Measurements from ENCODE around the gene TNFRSF13B. TPM values are rescaled to one million over a fixed set of nuclear protein-coding genes. Genes with fewer than 3 reads are reported as not detected.
"Not testable (repeated sequence)": the region's sequence is repeated elsewhere in the genome, so short reads cannot be mapped to it uniquely, and the experiment has no call there.

TNFRSF13B gene
- total RNA-seq, 1 donor from 2014 or later: not detected

DNA sequence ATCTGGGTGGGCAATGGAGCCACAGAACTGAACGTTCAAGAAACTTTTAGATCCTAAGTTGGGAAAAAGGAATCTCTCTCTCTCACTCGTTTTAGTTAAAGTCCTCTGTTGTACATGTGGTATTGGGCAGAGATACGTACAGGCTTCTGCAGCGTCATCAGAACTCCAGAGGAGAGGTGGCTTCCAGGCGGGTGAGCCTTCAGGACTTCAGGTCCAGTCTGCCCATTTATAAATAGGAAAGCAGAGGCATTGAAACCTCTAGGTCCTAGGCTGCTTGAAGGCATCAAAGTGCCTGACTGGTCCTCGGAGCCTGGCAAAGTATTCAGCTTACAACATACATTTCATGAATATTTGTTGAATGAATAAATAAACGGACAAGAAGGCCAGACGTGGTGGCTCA, 8.1 kb upstream of the TNFRSF13B start:
- TF ChIP-seq, protein P1, sequence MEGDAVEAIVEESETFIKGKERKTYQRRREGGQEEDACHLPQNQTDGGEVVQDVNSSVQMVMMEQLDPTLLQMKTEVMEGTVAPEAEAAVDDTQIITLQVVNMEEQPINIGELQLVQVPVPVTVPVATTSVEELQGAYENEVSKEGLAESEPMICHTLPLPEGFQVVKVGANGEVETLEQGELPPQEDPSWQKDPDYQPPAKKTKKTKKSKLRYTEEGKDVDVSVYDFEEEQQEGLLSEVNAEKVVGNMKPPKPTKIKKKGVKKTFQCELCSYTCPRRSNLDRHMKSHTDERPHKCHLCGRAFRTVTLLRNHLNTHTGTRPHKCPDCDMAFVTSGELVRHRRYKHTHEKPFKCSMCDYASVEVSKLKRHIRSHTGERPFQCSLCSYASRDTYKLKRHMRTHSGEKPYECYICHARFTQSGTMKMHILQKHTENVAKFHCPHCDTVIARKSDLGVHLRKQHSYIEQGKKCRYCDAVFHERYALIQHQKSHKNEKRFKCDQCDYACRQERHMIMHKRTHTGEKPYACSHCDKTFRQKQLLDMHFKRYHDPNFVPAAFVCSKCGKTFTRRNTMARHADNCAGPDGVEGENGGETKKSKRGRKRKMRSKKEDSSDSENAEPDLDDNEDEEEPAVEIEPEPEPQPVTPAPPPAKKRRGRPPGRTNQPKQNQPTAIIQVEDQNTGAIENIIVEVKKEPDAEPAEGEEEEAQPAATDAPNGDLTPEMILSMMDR (IDR thresholded peaks at IDR 0.05; ENCODE audit: insufficient read depth, low read length, poor library complexity, severe bottlenecking): no peak

DNA sequence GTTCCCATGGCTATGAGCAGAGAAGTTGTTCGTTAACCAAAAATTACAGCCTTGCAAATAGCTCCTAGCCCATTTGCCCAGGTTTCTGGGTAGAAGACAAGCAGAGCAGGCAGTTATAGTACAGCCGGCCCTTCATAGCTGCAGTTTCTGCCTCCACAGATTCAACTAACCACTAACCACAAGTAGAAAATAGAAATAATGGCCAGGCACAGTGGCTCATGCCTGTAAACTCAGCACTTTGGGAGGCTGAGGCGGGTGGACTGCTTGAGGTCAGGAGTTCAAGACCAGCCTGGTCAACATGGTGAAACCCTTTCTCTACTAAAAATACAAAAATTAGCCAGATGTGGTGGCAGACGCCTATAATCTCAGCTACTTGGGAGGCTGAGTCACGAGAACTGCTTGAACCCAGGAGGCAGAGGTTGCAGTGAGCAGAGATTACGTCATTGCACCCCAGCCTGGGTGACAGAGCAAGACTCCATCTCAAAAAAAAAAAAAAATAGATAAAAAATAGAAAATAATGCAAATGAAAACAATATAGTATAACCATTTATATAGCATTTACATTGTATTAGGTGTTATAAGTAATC, 7.4 kb upstream of the TNFRSF13B start:
- not testable (repeated sequence) for H3K36me3 ChIP-seq (ENCODE audit: control insufficient read depth, insufficient read depth, low read length); DNase-seq (ENCODE audit: low read depth); H3K4me3 ChIP-seq (ENCODE audit: low read depth, low read length); H3K27me3 ChIP-seq (ENCODE audit: control insufficient read depth, insufficient read depth, low read length)

More for the DNA sequence above, 8.1 kb upstream of the TNFRSF13B start:
- Histone ChIP-seq H3K4me3 (ENCODE audit: low read depth, low read length) (no peak overlapping the region), H3K36me3 (ENCODE audit: control insufficient read depth, insufficient read depth, low read length) (no peaks in the 10 kb centered on the region), H3K27me3 (ENCODE audit: control insufficient read depth, insufficient read depth, low read length) (no peaks in the 10 kb centered on the region)
- no peak for DNase-seq (ENCODE audit: low read depth)

DNA sequence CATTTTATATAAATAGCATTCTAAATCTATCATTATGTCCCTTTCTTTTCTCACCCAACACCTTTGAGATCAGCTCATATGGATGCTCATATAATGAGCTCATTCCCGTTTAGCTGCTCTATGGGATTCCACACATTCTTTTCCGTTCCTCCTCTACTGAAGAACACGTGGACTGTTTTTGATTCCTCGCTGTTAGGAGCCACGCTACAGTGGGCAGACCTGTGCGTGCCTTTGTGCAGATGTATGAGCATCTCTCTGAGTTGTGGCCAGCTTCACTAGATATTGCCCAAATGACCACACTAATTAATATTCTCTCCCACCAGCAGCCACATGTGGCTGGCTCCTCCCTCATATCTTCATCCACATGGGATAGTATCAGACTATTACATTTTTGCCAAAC, 6.0 kb upstream of the TNFRSF13B start:
- H3K27me3 ChIP-seq (ENCODE audit: control insufficient read depth, insufficient read depth, low read length): no peaks in the 10 kb centered on the region
- H3K36me3 ChIP-seq (ENCODE audit: control insufficient read depth, insufficient read depth, low read length): no peaks in the 10 kb centered on the region
- peak; percentile 69 for DNase-seq (ENCODE audit: low read depth)
- TF ChIP-seq, protein P1 (IDR thresholded peaks at IDR 0.05; ENCODE audit: insufficient read depth, low read length, poor library complexity, severe bottlenecking): no peak
- H3K4me3 ChIP-seq (ENCODE audit: low read depth, low read length): no peak overlapping the region

DNA sequence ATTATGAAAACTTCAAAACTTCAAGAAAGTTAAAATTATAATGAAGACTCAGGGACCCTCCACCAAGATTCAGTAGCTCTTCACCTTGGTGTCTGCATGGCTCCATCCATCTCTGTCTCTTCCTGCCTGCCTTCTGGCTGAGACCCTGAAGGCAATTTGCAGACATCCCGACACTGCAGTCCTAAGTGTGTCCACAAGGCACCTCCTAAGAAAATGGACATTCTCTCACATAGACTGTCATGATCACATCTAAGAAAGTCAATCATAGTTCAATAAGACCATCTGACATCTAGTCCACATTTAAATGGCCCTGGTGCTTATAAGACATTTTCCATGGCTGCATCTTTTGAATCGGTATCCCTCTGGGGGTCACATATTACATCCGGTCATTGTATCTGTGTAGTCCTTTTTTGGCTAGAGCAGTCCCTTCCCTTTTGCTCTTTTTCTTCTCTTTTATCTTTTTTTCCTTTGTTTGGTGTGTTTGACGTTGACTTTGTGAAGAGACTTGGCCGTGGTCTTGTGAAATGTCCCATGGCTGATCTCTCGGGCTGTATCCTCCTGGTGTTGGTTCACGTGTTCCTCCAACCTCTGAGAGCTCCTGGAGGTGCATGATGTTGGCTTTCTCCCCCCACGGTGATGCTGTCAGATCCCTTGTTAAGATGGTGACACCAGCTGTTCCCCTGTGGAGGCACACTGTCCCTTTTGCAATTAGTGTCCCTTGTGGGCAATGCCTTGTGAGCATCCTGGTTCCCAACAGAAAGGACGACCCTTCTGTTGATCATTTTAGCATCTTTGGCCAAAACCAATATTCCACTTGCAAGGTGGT, 5.0 kb upstream of the TNFRSF13B start:
- Histone ChIP-seq H3K4me3 (ENCODE audit: low read depth, low read length) (no peak overlapping the region), H3K27me3 (ENCODE audit: control insufficient read depth, insufficient read depth, low read length) (no peaks in the 10 kb centered on the region), H3K36me3 (ENCODE audit: control insufficient read depth, insufficient read depth, low read length) (no peaks in the 10 kb centered on the region)
- DNase-seq (ENCODE audit: low read depth): no peak
- TF ChIP-seq, protein P1 (IDR thresholded peaks at IDR 0.05; ENCODE audit: insufficient read depth, low read length, poor library complexity, severe bottlenecking): no peak

DNA sequence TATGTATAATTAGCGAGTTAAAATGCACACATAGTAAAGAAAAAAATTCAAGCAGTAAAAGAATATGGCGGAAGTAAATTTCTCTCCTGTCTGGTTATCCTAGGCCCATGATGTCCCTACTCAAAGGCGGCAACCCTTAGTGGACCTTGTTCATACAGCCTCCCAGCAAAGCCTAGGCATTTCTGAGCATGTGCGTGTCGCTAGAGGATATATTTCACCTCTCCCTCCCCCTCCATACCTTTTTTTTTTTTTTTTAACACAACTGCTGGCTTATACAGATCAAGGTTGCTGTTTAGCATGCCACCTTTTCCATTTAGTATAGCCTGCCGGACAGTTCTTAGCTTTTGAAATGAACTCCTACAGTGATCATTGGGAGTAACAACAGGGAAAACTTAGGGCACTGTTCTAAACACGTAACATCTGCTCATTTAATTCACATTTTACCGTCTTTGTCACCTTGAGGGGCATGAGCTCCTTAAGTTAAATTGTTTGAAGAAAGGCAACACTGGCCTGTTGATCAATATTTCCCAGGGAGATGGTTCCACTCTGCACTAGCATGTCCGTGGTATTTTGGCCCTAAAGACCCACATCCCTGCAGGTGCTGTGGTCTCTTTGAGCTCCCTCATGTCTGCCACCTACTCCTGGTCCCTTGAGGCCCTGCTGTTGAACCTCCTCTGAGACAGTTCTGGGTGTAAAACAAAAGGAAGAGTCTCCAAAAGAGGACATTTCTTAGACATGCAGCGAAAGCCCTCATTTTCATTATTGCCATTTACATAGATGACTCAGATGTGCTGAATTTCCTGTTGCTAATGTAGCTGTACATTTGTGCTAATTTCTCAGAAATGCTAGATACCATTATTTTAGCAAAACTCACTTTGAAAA, 4.1 kb upstream of the TNFRSF13B start:
- H3K27me3 ChIP-seq (ENCODE audit: control insufficient read depth, insufficient read depth, low read length): no peaks in the 10 kb centered on the region
- TF ChIP-seq, protein P1 (IDR thresholded peaks at IDR 0.05; ENCODE audit: insufficient read depth, low read length, poor library complexity, severe bottlenecking): no peak
- DNase-seq (ENCODE audit: low read depth): no peak
- no peaks in the 10 kb centered on the region for H3K36me3 ChIP-seq (ENCODE audit: control insufficient read depth, insufficient read depth, low read length)
- no peak overlapping the region for H3K4me3 ChIP-seq (ENCODE audit: low read depth, low read length)

DNA sequence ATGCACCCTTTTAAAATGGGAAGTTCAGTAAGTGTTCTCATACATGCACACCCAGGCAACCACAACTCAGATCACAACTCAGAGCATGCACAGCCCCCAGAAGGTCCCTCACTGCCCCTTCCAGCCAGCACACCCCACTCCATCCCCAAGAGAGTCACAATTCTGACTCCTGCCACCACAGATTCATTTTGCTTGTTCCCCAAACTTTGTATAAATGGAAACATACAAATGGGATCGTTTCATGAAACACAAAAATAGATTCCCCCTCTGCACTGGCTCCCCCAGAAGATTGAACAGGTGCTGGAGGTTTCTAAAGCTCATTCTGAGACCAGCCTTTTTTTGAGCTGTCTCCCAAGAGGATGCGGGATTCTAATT, 3.3 kb upstream of the TNFRSF13B start:
- Histone ChIP-seq H3K36me3 (ENCODE audit: control insufficient read depth, insufficient read depth, low read length) (no peaks in the 10 kb centered on the region), H3K4me3 (ENCODE audit: low read depth, low read length) (no peak overlapping the region), H3K27me3 (ENCODE audit: control insufficient read depth, insufficient read depth, low read length) (no peaks in the 10 kb centered on the region)
- no peak for DNase-seq (ENCODE audit: low read depth)
- TF ChIP-seq, protein P1 (IDR thresholded peaks at IDR 0.05; ENCODE audit: insufficient read depth, low read length, poor library complexity, severe bottlenecking): no peak
